SK-N-SH (cell line): ENCODE data around the gene RTN4RL2. TPM values are rescaled to one million over a fixed set of nuclear protein-coding genes. Genes with fewer than 3 reads are reported as not detected.

Experiments used
- CTCF ChIA-PET: fragments of 300-600, 350-600 bp; formaldehyde crosslinking; extraction: SDS; loops from one replicate; lab custom pipeline; 2021; lab: Yijun Ruan, JAX
- POLR2A ChIA-PET: fragments of 350-600 bp; sonication (Branson Sonifier 250); formaldehyde crosslinking; extraction: SDS; loops from one replicate; lab custom pipeline; 2020; ENCODE audit warnings: antibody characterized with exemption, inconsistent platforms; lab: Yijun Ruan, JAX
- DNase-seq: peaks from one replicate; pipeline ENCODE4 v3.0.0; 2012
- H2AFZ ChIP-seq: fragments of 200-600 bp; sonication (generic); 2 replicates; pipeline ENCODE4 v1.8.1; 2016; ENCODE audit warnings: antibody characterized with exemption, mild to moderate bottlenecking, low read depth
- H3F3A ChIP-seq: fragments of 200-600 bp; sonication (generic); replicated peaks from 2 replicates; pipeline ENCODE3; 2016; ENCODE audit warnings: antibody characterized with exemption, mild to moderate bottlenecking; ENCODE audit not compliant: insufficient read depth
- H3K27ac ChIP-seq, 2 experiments: fragments of 200-500 bp in 1 of 2; fragments of 200-600 bp in 1 of 2; sonication (Bioruptor generic) in 1 of 2; sonication (generic), shearing (Covaris generic) in 1 of 2; 2 replicates each; pipeline versions ENCODE4 v1.5.1 to v1.6.1; 2014 to 2016; ENCODE audit warnings: low read depth in 2 of 2, inconsistent platforms in 1 of 2, low read length in 1 of 2, mild to moderate bottlenecking in 1 of 2, mixed read lengths in 1 of 2
- H3K27me3 ChIP-seq: fragments of 200-600 bp; sonication (generic), shearing (Covaris generic); 2 replicates; pipeline ENCODE4 v1.6.1; 2016; ENCODE audit warnings: mixed run types; ENCODE audit not compliant: insufficient read depth
- H3K36me3 ChIP-seq, 2 experiments: fragments of 200-500 bp in 1 of 2; fragments of 200-600 bp in 1 of 2; sonication (Bioruptor generic) in 1 of 2; sonication (generic) in 1 of 2; replicated peaks in 1 of 2; 2 replicates each; pipeline versions ENCODE3 to v1.5.1; 2014 to 2016; ENCODE audit warnings: low read length in 1 of 2, mild to moderate bottlenecking in 1 of 2; ENCODE audit not compliant: insufficient read depth in 2 of 2, control insufficient read depth in 1 of 2
- H3K4me1 ChIP-seq, 2 experiments: fragments of 200-500 bp in 1 of 2; fragments of 200-600 bp in 1 of 2; sonication (Bioruptor generic) in 1 of 2; sonication (generic), shearing (Covaris generic) in 1 of 2; 2 replicates each; pipeline versions ENCODE4 v1.5.1 to v1.6.1; 2014 to 2016; ENCODE audit warnings: low read depth in 1 of 2, low read length in 1 of 2, mixed run types in 1 of 2; ENCODE audit not compliant: insufficient read depth in 2 of 2, control insufficient read depth in 1 of 2
- H3K4me2 ChIP-seq: fragments of 200-600 bp; sonication (generic), shearing (Covaris generic); 2 replicates; pipeline ENCODE4 v1.6.1; 2017; ENCODE audit warnings: mixed run types
- H3K4me3 ChIP-seq, 2 experiments: fragments of 200-500 bp in 1 of 2; fragments of 200-600 bp in 1 of 2; sonication (Bioruptor generic) in 1 of 2; sonication (generic), shearing (Covaris generic) in 1 of 2; 2 replicates each; pipeline versions ENCODE4 v1.5.1 to v1.8.1; 2014 to 2016; ENCODE audit warnings: low read depth in 2 of 2, inconsistent platforms in 1 of 2, low read length in 1 of 2, mild to moderate bottlenecking in 1 of 2, mixed read lengths in 1 of 2, moderate library complexity in 1 of 2
- H3K79me2 ChIP-seq: fragments of 200-600 bp; sonication (generic); 2 replicates; pipeline ENCODE4 v1.8.1; 2017; ENCODE audit warnings: mild to moderate bottlenecking; ENCODE audit not compliant: insufficient read depth
- H3K9ac ChIP-seq: fragments of 200-600 bp; sonication (generic); 2 replicates; pipeline ENCODE4 v1.6.1; 2017; ENCODE audit warnings: mixed run types
- H3K9me2 ChIP-seq: fragments of 200-600 bp; sonication (generic); 2 replicates; pipeline ENCODE4 v1.6.1; 2017; ENCODE audit warnings: mixed run types
- H3K9me3 ChIP-seq: fragments of 200-600 bp; sonication (generic); 2 replicates; pipeline ENCODE4 v1.6.1; 2017; ENCODE audit warnings: mixed run types, mild to moderate bottlenecking, moderate library complexity
- H4K20me1 ChIP-seq: fragments of 200-600 bp; sonication (generic); 2 replicates; pipeline ENCODE4 v1.6.1; 2017; ENCODE audit warnings: mild to moderate bottlenecking, mixed run types; ENCODE audit not compliant: insufficient read depth
- CHD2 ChIP-seq: fragments of 150-350 bp; IDR thresholded peaks from 2 replicates; pipeline ENCODE4 v1.6.1; 2018; ENCODE audit warnings: low read length; ENCODE audit not compliant: partially characterized antibody
- ELF1 ChIP-seq: IDR thresholded peaks from 2 replicates; pipeline ENCODE4 v1.4.0; 2012
- FOXJ3 ChIP-seq: sonication (generic); formaldehyde crosslinking; IDR thresholded peaks from 2 replicates; pipeline ENCODE4 v1.5.1; 2020; ENCODE audit warnings: mild to moderate bottlenecking, missing genetic modification reagents
- GABPA ChIP-seq: IDR thresholded peaks from 2 replicates; pipeline ENCODE4 v1.4.0; 2012; ENCODE audit warnings: low read depth, mild to moderate bottlenecking
- GATA2 ChIP-seq: sonication (generic); formaldehyde crosslinking; IDR thresholded peaks from 2 replicates; pipeline ENCODE4 v1.5.0; 2020; ENCODE audit warnings: mild to moderate bottlenecking, missing genetic modification reagents
- IRF3 ChIP-seq: fragments of 150-350 bp; IDR thresholded peaks from 2 replicates; pipeline ENCODE4 v1.6.1; 2016; ENCODE audit warnings: mild to moderate bottlenecking, low read depth, low read length
- JUND ChIP-seq: IDR thresholded peaks from 2 replicates; pipeline ENCODE4 v1.4.0; 2012
- MAX ChIP-seq: IDR thresholded peaks from 2 replicates; pipeline ENCODE4 v1.4.0; 2012; ENCODE audit warnings: low read depth
- MEF2A ChIP-seq: IDR thresholded peaks from 2 replicates; pipeline ENCODE4 v1.4.0; 2012; ENCODE audit warnings: low read depth, borderline replicate concordance
- MXI1 ChIP-seq: IDR thresholded peaks from 2 replicates; pipeline ENCODE4 v1.6.1; 2012; ENCODE audit warnings: mild to moderate bottlenecking, low read depth, low read length, improper control_type of control experiment
- NFIC ChIP-seq: IDR thresholded peaks from 2 replicates; pipeline ENCODE4 v1.4.0; 2012; ENCODE audit warnings: borderline replicate concordance
- PBX3 ChIP-seq: IDR thresholded peaks from 2 replicates; pipeline ENCODE4; 2012
- POLR2AphosphoS5 ChIP-seq: IDR thresholded peaks from 2 replicates; pipeline ENCODE4 v1.6.1; 2012; ENCODE audit warnings: low read depth, low read length
- RCOR1 ChIP-seq: fragments of 150-350 bp; IDR thresholded peaks from 2 replicates; pipeline ENCODE4 v1.6.1; 2017; ENCODE audit warnings: antibody characterized with exemption, low read length
- RXRA ChIP-seq: IDR thresholded peaks from 2 replicates; pipeline ENCODE4 v1.4.0; 2012; ENCODE audit warnings: low read depth, mild to moderate bottlenecking, borderline replicate concordance
- SIN3A ChIP-seq: IDR thresholded peaks from 2 replicates; pipeline ENCODE4 v1.6.1; 2012; ENCODE audit warnings: low read depth, mild to moderate bottlenecking, low read length, moderate library complexity, borderline replicate concordance
- SMC3 ChIP-seq: IDR thresholded peaks from 2 replicates; pipeline ENCODE4 v1.6.1; 2012; ENCODE audit warnings: low read depth, low read length, improper control_type of control experiment
- TAF1 ChIP-seq: IDR thresholded peaks from 2 replicates; pipeline ENCODE4 v1.6.1; 2012; ENCODE audit warnings: low read depth, mild to moderate bottlenecking, low read length, moderate library complexity, borderline replicate concordance
- TCF12 ChIP-seq: IDR thresholded peaks from 2 replicates; pipeline ENCODE4 v1.4.0; 2012
- TEAD4 ChIP-seq: IDR thresholded peaks from 2 replicates; pipeline ENCODE4 v1.4.0; 2012; ENCODE audit warnings: mild to moderate bottlenecking, borderline replicate concordance; ENCODE audit not compliant: insufficient read depth
- USF1 ChIP-seq: IDR thresholded peaks from 2 replicates; pipeline ENCODE4 v1.4.0; 2012; ENCODE audit warnings: low read depth, borderline replicate concordance
- USF2 ChIP-seq: fragments of 150-350 bp; IDR thresholded peaks from 2 replicates; pipeline ENCODE4 v1.6.1; 2017; ENCODE audit warnings: antibody characterized with exemption, low read length, low read depth, borderline replicate concordance
- YY1 ChIP-seq: IDR thresholded peaks from 2 replicates; pipeline ENCODE4 v1.4.0; 2012; ENCODE audit warnings: low read depth, mild to moderate bottlenecking
- WGBS: methylation state at CpG from one replicate; pipeline ENCODE4 v1.1.6; 2017; ENCODE audit warnings: low lambda C conversion rate; 5-methylcytosine and 5-hydroxymethylcytosine counted together
- polyA plus RNA-seq, 3 experiments: library from polyadenylated mRNA; depleted of rRNA; stranded (reverse); fragments of >200 nt; gene quantifications; 2 replicates each; pipeline ENCODE4 v1.2.3, GENCODE V29; 2012

The RTN4RL2 gene
- polyA plus RNA-seq, 1 of the 3 experiments (the other 2 are of a cell fraction) = 0.30 TPM

GRCh38 chr11:57499983-57500461 is 39.7 kb downstream of the RTN4RL2 start:
- Histone ChIP-seq H3K9me2 (no peaks in the 10 kb centered on the region), H2AFZ (peak overlapping the region; percentile 96), H3K4me2 (peak overlapping the region; percentile 79), H3F3A (no peaks in the 10 kb centered on the region), H3K4me1 (peaks cover 11 to 12% of the 10 kb centered on the region in 2 experiments; a peak in 2 of 4 replicates), H3K79me2 (no peaks in the 10 kb centered on the region), H3K27ac (peak overlapping the region in 1 of 2 experiments; percentile 8; a peak in 1 of 4 replicates), H3K4me3 (peak overlapping the region; percentile 30 to 36; a peak in 3 of 4 replicates), H3K36me3 (no peaks in the 10 kb centered on the region), H3K9ac (no peak overlapping the region), H3K27me3 (no peaks in the 10 kb centered on the region), H4K20me1 (no peaks in the 10 kb centered on the region), H3K9me3 (no peaks in the 10 kb centered on the region)
- WGBS = 66% methylated on average over 12 of the region's 12 CpGs
- POLR2A ChIA-PET = no interaction called here
- TF ChIP-seq FOXJ3 = no peak
- no peak for TF ChIP-seq MEF2A
- TF ChIP-seq GATA2 = no peak
- TF ChIP-seq TAF1 = no peak
- no peak for TF ChIP-seq MAX
- TF ChIP-seq RXRA = no peak
- no peak for TF ChIP-seq IRF3
- no peak for TF ChIP-seq MXI1
- TF ChIP-seq TCF12 = no peak
- no peak for TF ChIP-seq JUND
- no peak for TF ChIP-seq GABPA
- no peak for TF ChIP-seq POLR2AphosphoS5
- no peak for TF ChIP-seq NFIC
- TF ChIP-seq SIN3A = no peak
- TF ChIP-seq SMC3 = no peak
- TF ChIP-seq USF1 = no peak
- CTCF ChIA-PET = interaction anchor here (1.0 to 27.2 kb wide), 9 partner anchors 11 to 144 kb away, joined by 3 to 517 read pairs (median 4); partner anchors contain the start of genes RTN4RL2 and TIMM10
- DNase-seq = no peak

- H3K27ac ChIP-seq = no peak overlapping the region
- POLR2A ChIA-PET = no interaction called here
- no peak overlapping the region for H3K4me3 ChIP-seq
- H3F3A ChIP-seq = no peaks in the 10 kb centered on the region
- no peaks in the 10 kb centered on the region for H4K20me1 ChIP-seq
- H3K36me3 ChIP-seq = no peaks in the 10 kb centered on the region
- 88% methylated on average over 8 of the region's 8 CpGs for WGBS
- H3K9ac ChIP-seq = no peak overlapping the region
- no peak overlapping the region for H3K4me2 ChIP-seq
- CTCF ChIA-PET = interaction anchor here (0.6 to 27.2 kb wide), 8 partner anchors 14 to 42 kb away, joined by 3 to 517 read pairs (median 4); partner anchors contain the start of genes RTN4RL2, SLC43A1 and TIMM10
- H3K9me3 ChIP-seq = no peaks in the 10 kb centered on the region
- no peaks in the 10 kb centered on the region for H3K9me2 ChIP-seq
- peaks cover 11 to 12% of the 10 kb centered on the region in 2 experiments; a peak in 2 of 4 replicates for H3K4me1 ChIP-seq
- H2AFZ ChIP-seq = no peak overlapping the region
- DNase-seq = no peak
- no peaks in the 10 kb centered on the region for H3K27me3 ChIP-seq
- no peaks in the 10 kb centered on the region for H3K79me2 ChIP-seq
- TF ChIP-seq TAF1 (no peak), TEAD4 (no peak), TCF12 (no peak), USF2 (no peak), GABPA (no peak), RXRA (no peak), RCOR1 (no peak), SIN3A (no peak), GATA2 (no peak), ELF1 (no peak), YY1 (no peak), PBX3 (no peak), POLR2AphosphoS5 (no peak), NFIC (no peak), CHD2 (no peak)
Measured at GRCh38 chr11:57500515-57500914, 40.2 kb downstream of the RTN4RL2 start.
